ENCODE results near the gene PRKD1. TPM values are rescaled to one million over a fixed set of nuclear protein-coding genes. Genes with fewer than 3 reads are reported as not detected.

Gene PRKD1
- total and polyA plus RNA-seq, 10 of the 15 experiments (the other 5 are each of a cell fraction or from before 2014, with no cell fraction given), result 0.02 to 0.56 TPM; not detected in 8

- TF ChIP-seq E4F1 (IDR thresholded peaks at IDR 0.05; ENCODE audit: borderline replicate concordance, partially characterized antibody) (no peak), TARDBP (IDR thresholded peaks at IDR 0.05; ENCODE audit: borderline replicate concordance) (no peak), USF1 (IDR thresholded peaks at IDR 0.05; ENCODE audit: borderline replicate concordance, extremely low read length, insufficient read depth, low read depth, low read length) (no peak)
Measured at GRCh38 chr14:29687866-29688265, 239.8 kb downstream of the PRKD1 start (continued).

GRCh38 chr14:29687071-29687765, 240.4 kb downstream of the PRKD1 start:
- intact Hi-C loops (cut with micrococcal nuclease; ENCODE audit: unreplicated experiment), result no loop called here
- in situ Hi-C loops (cut with MboI), result no loop called here
- no peak for TF ChIP-seq PAX5 (IDR thresholded peaks at IDR 0.05; ENCODE audit: borderline replicate concordance, low read depth, low read length)
- TF ChIP-seq ELK1 (IDR thresholded peaks at IDR 0.05; ENCODE audit: low read depth, low read length), result no peak
- TF ChIP-seq SKIL (IDR thresholded peaks at IDR 0.05; ENCODE audit: low read depth, poor library complexity, severe bottlenecking), result no peak
- TF ChIP-seq E2F8 (IDR thresholded peaks at IDR 0.05; ENCODE audit: low read depth, partially characterized antibody), result no peak

More at GRCh38 chr14:29687071-29687765, 240.4 kb downstream of the PRKD1 start:
- BruUV-seq (replicated peaks), result no TSS peak
- Histone ChIP-seq H3K4me1 (ENCODE audit: control insufficient read depth, insufficient read depth, low read length) (no peaks in the 10 kb centered on the region), H3K4me2 (ENCODE audit: control insufficient read depth, insufficient read depth) (no peak overlapping the region), H3K79me2 (ENCODE audit: control insufficient read depth, insufficient read depth, low read length) (no peaks in the 10 kb centered on the region), H3K9me3 (replicated peaks; ENCODE audit: control insufficient read depth, insufficient read depth, low read length) (no peaks in the 10 kb centered on the region), H3K27me3 (replicated peaks in 1 of 2; ENCODE audit: control insufficient read depth in 2 of 2, insufficient read depth in 2 of 2, low read length in 1 of 2) (no peaks in the 10 kb centered on the region), H2AFZ (ENCODE audit: control insufficient read depth, low read depth, low read length) (no peak overlapping the region), H3K9ac (ENCODE audit: control insufficient read depth, insufficient read depth, low read length) (no peak overlapping the region), H3K4me3 (no peak overlapping the region), H4K20me1 (ENCODE audit: control insufficient read depth, insufficient read depth) (no peaks in the 10 kb centered on the region), H3K36me3 (ENCODE audit: control insufficient read depth in 2 of 2, insufficient read depth in 2 of 2, low read length in 1 of 2) (no peaks in the 10 kb centered on the region), H3K27ac (ENCODE audit: control insufficient read depth, insufficient read depth) (no peak overlapping the region)
- DNase-seq (ENCODE audit: low read depth, low spot score) (no peak), FAIRE-seq (no peak), ATAC-seq (no peak)
- 36% methylated on average over 5 of the region's 5 CpGs for WGBS (ENCODE audit: insufficient coverage, insufficient replicate concordance, low lambda C conversion rate, missing lambda C conversion rate)
- POLR2A ChIA-PET, result no interaction called here
- SMC1A ChIA-PET (ENCODE audit: uncharacterized antibody, unreplicated experiment), result no interaction called here
- RAD21 ChIA-PET (ENCODE audit: unreplicated experiment), result no interaction called here
- CTCF ChIA-PET, result no interaction called here
